GM12865 (cell line): Measurements from ENCODE around the gene PTTG1.

Source experiments
- DNase-seq: peaks from one replicate; pipeline ENCODE4 v3.0.0; 2010; ENCODE audit warnings: low read depth
- H3K4me3 ChIP-seq: 2 replicates; pipeline ENCODE4 v1.5.1; 2011; ENCODE audit warnings: mild to moderate bottlenecking, low read depth, low read length, control low read depth
- TF ChIP-seq, protein P1 (sequence below): IDR thresholded peaks from 2 replicates; pipeline ENCODE4 v1.5.1; 2011; ENCODE audit warnings: low read length, control low read depth, low read depth, inconsistent platforms; ENCODE audit not compliant: insufficient read depth; ENCODE audit errors: missing control alignments

The PTTG1 gene

DNA sequence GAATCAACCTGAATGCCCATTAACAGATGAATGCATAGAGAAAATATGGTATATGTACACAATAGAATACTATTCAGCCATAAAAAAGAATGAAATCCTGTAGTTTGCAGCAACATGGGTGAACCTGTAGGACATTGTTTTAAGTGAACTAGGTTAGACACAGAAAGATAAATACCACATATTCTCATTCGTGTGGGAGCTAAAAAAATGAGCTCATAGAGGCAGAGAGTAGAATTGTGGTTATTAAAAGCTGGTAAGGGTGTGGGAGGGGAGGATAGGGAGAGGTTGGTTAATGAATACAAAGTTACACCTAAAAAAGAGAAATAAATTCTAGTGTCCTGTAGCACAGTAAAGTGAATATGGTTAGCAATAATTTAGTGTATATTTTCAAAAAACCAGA is 23.5 kb downstream of the PTTG1 start:
- DNase-seq = no peak
- TF ChIP-seq, protein P1, sequence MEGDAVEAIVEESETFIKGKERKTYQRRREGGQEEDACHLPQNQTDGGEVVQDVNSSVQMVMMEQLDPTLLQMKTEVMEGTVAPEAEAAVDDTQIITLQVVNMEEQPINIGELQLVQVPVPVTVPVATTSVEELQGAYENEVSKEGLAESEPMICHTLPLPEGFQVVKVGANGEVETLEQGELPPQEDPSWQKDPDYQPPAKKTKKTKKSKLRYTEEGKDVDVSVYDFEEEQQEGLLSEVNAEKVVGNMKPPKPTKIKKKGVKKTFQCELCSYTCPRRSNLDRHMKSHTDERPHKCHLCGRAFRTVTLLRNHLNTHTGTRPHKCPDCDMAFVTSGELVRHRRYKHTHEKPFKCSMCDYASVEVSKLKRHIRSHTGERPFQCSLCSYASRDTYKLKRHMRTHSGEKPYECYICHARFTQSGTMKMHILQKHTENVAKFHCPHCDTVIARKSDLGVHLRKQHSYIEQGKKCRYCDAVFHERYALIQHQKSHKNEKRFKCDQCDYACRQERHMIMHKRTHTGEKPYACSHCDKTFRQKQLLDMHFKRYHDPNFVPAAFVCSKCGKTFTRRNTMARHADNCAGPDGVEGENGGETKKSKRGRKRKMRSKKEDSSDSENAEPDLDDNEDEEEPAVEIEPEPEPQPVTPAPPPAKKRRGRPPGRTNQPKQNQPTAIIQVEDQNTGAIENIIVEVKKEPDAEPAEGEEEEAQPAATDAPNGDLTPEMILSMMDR = no peak
- no peak overlapping the region for H3K4me3 ChIP-seq

DNA sequence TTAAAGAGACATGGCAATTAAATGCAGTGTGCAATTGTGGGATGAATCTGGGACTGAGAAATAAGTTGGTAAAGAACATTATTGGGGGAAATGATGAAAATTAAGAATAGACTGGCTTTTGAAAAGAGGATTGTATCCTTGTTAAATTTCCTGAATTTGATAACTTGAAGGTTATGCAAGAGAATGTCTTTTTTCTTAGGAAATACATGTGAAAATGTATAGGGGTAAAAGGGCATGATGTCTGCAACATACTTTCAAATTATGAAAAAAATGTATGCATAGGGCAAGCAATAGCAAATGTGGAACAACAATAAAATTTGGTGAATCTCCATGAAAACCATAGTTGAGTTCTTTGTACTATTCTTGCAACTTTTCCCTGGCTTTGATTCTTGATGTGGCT is 24.1 kb downstream of the PTTG1 start:
- no peak overlapping the region for H3K4me3 ChIP-seq
- DNase-seq = no peak
- TF ChIP-seq, protein P1 = no peak

DNA sequence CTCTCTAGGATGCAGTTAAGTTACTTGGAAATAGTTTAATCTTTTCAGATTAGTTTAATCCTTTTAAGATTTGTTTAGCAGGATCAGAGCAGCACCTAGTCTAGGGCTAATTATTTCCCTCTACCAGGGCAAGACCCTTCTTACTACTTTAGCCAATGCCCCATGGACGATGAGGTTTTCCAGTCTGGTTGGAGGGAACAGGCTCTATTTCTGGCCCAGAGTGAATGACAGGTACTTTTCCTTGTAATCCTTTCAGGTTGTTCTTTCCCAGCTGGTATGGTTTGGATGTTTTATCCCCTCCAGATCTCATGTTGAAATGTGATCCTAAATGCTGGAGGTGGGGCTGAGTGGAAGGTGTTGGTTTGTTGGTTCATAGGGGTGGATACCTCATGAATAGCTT is 27.2 kb downstream of the PTTG1 start:
- TF ChIP-seq, protein P1 = no peak
- no peak for DNase-seq
- H3K4me3 ChIP-seq = no peak overlapping the region

DNA sequence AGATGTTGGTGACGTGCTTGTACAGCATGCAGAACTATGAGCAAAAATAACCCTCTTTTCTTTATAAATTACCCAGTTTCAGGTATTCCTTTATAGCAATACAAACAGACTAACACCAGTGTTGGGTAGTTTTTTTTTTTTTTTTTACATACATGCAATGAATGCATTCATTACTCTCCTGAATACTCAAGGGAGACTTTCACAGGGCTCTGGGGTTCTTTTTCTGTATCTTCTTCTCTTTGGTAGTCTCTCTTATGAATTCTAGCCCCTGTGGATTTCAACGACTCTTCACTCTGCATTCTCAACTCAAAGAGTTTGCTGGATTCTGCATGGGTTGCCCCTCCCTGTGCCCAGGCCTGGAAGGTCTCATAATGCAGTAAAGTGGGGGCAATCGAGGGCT is 27.8 kb downstream of the PTTG1 start:
- TF ChIP-seq, protein P1 = no peak
- DNase-seq = no peak
- no peak overlapping the region for H3K4me3 ChIP-seq

DNA sequence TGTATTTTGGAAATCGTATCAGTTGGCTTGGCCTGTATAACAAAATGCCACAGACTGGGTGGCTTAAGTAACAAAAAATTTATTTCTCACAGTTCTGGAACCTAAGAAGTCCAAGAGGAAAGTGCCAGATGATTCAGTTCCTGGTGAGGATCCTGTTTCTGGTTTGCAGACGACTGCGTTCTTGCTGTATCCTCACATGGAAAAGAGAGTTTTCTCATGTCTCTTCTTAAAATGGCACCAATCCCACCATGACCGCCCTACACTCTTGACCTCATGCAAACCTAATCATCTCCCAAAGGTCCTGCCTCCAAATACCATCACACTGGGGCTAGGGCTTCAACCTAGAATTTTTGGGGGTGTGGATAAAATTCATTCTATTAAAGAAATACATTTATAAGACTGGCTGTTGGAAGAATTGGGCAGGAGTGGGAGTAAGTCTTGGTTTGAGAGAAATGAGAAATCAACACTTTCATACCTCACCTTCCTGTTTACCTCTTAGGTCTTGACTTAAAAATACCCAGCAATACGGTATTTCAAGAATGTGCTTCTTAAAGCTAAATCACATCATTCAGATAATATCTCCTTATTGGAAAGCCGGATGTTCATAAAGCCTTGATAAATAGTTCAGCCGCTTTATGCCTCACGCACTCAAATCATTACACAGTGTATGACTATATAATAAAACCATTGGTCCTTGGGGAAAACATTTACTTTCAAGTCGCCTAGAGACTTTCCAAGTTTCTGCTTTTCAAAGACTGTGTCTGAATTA is 28.7 kb downstream of the PTTG1 start:
- peak overlapping the region; percentile 21; the same call in 1 of the 2 replicates for H3K4me3 ChIP-seq
- TF ChIP-seq, protein P1 = no peak
- peak; percentile 47 for DNase-seq

DNA sequence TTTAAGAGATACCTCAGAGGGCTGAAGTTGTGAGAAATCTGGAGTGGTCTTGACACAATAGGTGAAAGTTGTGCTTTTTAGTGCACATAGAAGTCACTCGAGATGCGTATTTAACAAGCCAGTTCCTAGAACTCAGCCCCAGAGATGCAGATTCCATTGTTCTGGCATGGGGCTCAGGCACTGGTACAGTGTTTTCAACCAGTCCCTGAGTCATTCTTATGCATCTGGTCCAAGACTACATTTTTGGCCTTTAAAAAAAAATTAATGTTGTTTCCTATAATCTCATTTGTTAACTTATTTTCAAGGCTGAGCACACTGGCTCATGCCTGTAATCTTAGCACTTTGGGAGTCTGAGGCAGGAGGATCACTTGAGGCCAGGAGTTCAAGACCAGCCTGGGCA is 29.6 kb downstream of the PTTG1 start:
- no peak overlapping the region for H3K4me3 ChIP-seq
- no peak for DNase-seq
- TF ChIP-seq, protein P1 = no peak

DNA sequence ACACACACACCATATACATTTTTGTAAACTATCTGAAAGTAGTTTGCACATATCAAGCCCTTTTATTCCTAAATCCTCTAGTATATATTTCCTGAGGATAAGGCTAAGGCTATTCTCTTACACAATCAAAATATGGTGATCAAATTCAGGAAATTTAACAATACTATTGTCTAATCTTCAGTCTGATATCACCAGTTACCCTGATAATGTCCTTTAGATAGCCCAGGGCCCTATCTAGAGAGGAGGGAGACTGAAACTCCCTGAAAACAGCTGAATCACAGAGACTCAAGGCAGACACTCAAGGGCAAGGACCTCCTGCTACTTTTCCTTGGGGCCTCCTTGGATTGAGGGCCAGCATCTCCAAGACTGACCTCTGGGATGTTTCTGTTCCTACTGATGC is 30.4 kb downstream of the PTTG1 start:
- DNase-seq = no peak
- TF ChIP-seq, protein P1 = no peak
- no peak overlapping the region for H3K4me3 ChIP-seq
